Measurements from ENCODE around the gene SMPD3. TPM values are rescaled to one million over a fixed set of nuclear protein-coding genes. Genes with fewer than 3 reads are reported as not detected.

The SMPD3 gene
- total RNA-seq, 4 donors from 2014 or later: 51.1 to 168 (median 68.9) TPM

- TF ChIP-seq EP300 (IDR thresholded peaks at IDR 0.05; ENCODE audit: low read depth): no peak
- no peak for TF ChIP-seq POLR2AphosphoS5 (IDR thresholded peaks at IDR 0.05)
- TF ChIP-seq, protein P1, sequence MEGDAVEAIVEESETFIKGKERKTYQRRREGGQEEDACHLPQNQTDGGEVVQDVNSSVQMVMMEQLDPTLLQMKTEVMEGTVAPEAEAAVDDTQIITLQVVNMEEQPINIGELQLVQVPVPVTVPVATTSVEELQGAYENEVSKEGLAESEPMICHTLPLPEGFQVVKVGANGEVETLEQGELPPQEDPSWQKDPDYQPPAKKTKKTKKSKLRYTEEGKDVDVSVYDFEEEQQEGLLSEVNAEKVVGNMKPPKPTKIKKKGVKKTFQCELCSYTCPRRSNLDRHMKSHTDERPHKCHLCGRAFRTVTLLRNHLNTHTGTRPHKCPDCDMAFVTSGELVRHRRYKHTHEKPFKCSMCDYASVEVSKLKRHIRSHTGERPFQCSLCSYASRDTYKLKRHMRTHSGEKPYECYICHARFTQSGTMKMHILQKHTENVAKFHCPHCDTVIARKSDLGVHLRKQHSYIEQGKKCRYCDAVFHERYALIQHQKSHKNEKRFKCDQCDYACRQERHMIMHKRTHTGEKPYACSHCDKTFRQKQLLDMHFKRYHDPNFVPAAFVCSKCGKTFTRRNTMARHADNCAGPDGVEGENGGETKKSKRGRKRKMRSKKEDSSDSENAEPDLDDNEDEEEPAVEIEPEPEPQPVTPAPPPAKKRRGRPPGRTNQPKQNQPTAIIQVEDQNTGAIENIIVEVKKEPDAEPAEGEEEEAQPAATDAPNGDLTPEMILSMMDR (IDR thresholded peaks at IDR 0.05): no peak
- no peak for TF ChIP-seq POLR2A (IDR thresholded peaks at IDR 0.05)
- DNase-seq: no peak
- H3K36me3 ChIP-seq: peaks cover 0 to 9% (median 3%) of the 10 kb centered on the region in 4 donors
- no peaks in the 10 kb centered on the region for H3K27me3 ChIP-seq
- WGBS, 2 donors (ENCODE audit: low coverage in 1 of 2): 92% methylated on average over 8 of the region's 8 CpGs; no CpG with 5 or more reads in 1 of the 2 donors
- H3K9me3 ChIP-seq: no peaks in the 10 kb centered on the region
- H3K27ac ChIP-seq: no peak overlapping the region
- in situ Hi-C loops (cut with MboI; ENCODE audit: low pct_ligation_motif_present in 1 of 4, low pct_unique_long_range_greater_than_20kb in 1 of 4, low sequenced_read_pairs in 3 of 4): loop anchor here in 1 of 4 donors (10.0 kb wide), 1 partner anchor 70 kb away; no protein-coding TSS in a partner anchor
- no peaks in the 10 kb centered on the region for H3K4me1 ChIP-seq
- H3K4me3 ChIP-seq: no peak overlapping the region
- intact Hi-C loops (cut with DNase I; ENCODE audit: low total_unique reads): no loop called here
Observed at GRCh38 chr16:68324780-68325357, 123.4 kb downstream of the SMPD3 start.

DNA sequence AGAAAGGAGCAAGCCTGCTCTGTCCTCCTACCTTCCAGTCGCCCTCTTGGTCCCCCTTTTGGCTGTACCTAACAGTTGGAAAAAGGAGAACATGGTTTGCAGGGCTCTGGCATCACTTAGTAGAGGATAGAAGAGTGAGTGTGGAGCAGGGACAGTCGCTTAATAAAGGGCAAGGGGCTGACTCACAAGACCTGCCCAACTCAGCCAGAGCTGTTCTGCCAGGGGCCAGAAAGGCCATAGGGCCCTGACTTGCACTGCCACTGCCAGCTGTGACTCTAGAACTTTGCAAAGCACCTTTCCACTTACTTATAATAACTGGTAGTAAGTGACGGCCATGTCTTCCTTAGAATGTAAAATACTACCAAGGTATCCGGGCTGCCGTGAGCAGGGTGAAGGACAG is 124.0 kb downstream of the SMPD3 start:
- H3K27me3 ChIP-seq: no peaks in the 10 kb centered on the region
- WGBS, 2 donors (ENCODE audit: low coverage in 1 of 2): 89% methylated on average over 5 of the region's 5 CpGs; no CpG with 5 or more reads in 1 of the 2 donors
- intact Hi-C loops (cut with DNase I; ENCODE audit: low total_unique reads) (no loop called here), in situ Hi-C loops (cut with MboI; ENCODE audit: low pct_ligation_motif_present in 1 of 4, low pct_unique_long_range_greater_than_20kb in 1 of 4, low sequenced_read_pairs in 3 of 4) (loop anchor here in 1 of 4 donors (10.0 kb wide), 1 partner anchor 70 kb away; no protein-coding TSS in a partner anchor)
- DNase-seq: no peak
- TF ChIP-seq, protein P1 (IDR thresholded peaks at IDR 0.05): no peak
- no peak for TF ChIP-seq POLR2A (IDR thresholded peaks at IDR 0.05)
- TF ChIP-seq POLR2AphosphoS5 (IDR thresholded peaks at IDR 0.05): no peak
- no peak for TF ChIP-seq EP300 (IDR thresholded peaks at IDR 0.05; ENCODE audit: low read depth)
- no peaks in the 10 kb centered on the region for H3K9me3 ChIP-seq
- H3K4me1 ChIP-seq: no peaks in the 10 kb centered on the region
- no peak overlapping the region for H3K4me3 ChIP-seq
- peaks cover 0 to 9% (median 2%) of the 10 kb centered on the region in 4 donors for H3K36me3 ChIP-seq
- no peak overlapping the region for H3K27ac ChIP-seq

GRCh38 chr16:68319185-68319908 is 129.0 kb downstream of the SMPD3 start:
- in situ Hi-C loops (cut with MboI; ENCODE audit: low pct_ligation_motif_present in 1 of 4, low pct_unique_long_range_greater_than_20kb in 1 of 4, low sequenced_read_pairs in 3 of 4): no loop called here
- H3K36me3 ChIP-seq: peaks cover 0 to 16% (median 8%) of the 10 kb centered on the region in 4 donors
- intact Hi-C loops (cut with DNase I; ENCODE audit: low total_unique reads): no loop called here

DNA sequence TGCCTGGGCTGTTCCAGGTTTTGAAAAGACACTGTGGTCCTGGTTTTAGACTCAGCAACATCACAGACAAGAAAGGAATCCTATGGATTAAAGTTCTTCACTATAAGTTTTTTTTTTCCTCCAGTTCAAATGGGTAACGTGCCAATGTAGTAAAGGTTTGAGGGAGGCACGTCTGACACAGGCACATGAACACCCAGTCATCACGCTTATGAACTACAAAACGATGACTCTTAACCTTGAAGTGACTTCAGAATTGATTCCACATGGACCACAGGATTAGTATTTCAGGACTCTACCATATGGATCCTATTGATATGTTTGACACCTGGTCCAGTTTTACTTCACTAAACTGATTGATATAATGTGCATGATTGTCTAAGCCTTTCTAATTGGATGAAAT is 135.2 kb downstream of the SMPD3 start:
- intact Hi-C loops (cut with DNase I; ENCODE audit: low total_unique reads): no loop called here
- WGBS, 2 donors (ENCODE audit: low coverage in 1 of 2): 86 to 88% methylated on average over 4 of the region's 4 CpGs

More at GRCh38 chr16:68319185-68319908, 129.0 kb downstream of the SMPD3 start:
- DNase-seq: no peak
- H3K4me1 ChIP-seq: no peaks in the 10 kb centered on the region
- H3K9me3 ChIP-seq: no peaks in the 10 kb centered on the region
- no peak overlapping the region for H3K4me3 ChIP-seq
- TF ChIP-seq EP300 (IDR thresholded peaks at IDR 0.05; ENCODE audit: low read depth) (no peak), POLR2A (IDR thresholded peaks at IDR 0.05) (no peak), POLR2AphosphoS5 (IDR thresholded peaks at IDR 0.05) (no peak)
- TF ChIP-seq, protein P1 (IDR thresholded peaks at IDR 0.05): no peak
- WGBS, 2 donors (ENCODE audit: low coverage in 1 of 2): 83 to 89% methylated on average over 3 to 6 of the region's 6 CpGs
- H3K27ac ChIP-seq: no peak overlapping the region
- no peaks in the 10 kb centered on the region for H3K27me3 ChIP-seq

More for the DNA sequence above, 135.2 kb downstream of the SMPD3 start:
- in situ Hi-C loops (cut with MboI; ENCODE audit: low pct_ligation_motif_present in 1 of 4, low pct_unique_long_range_greater_than_20kb in 1 of 4, low sequenced_read_pairs in 3 of 4): no loop called here
- H3K4me3 ChIP-seq: no peak overlapping the region
- H3K9me3 ChIP-seq: no peaks in the 10 kb centered on the region
- no peak for DNase-seq
- H3K4me1 ChIP-seq: peaks cover 16 to 28% (median 21%) of the 10 kb centered on the region in 4 donors
- TF ChIP-seq POLR2AphosphoS5 (IDR thresholded peaks at IDR 0.05) (no peak), POLR2A (IDR thresholded peaks at IDR 0.05) (no peak), EP300 (IDR thresholded peaks at IDR 0.05; ENCODE audit: low read depth) (no peak)
- TF ChIP-seq, protein P1 (IDR thresholded peaks at IDR 0.05): no peak
- H3K27me3 ChIP-seq: no peaks in the 10 kb centered on the region
- no peak overlapping the region for H3K27ac ChIP-seq
- peaks cover 0 to 16% (median 6%) of the 10 kb centered on the region in 4 donors for H3K36me3 ChIP-seq
